Subcutaneous adipose tissue (tissue), 4 donors: ENCODE measurements around the gene UGT1A8. TPM values are rescaled to one million over a fixed set of nuclear protein-coding genes. Genes with fewer than 3 reads are reported as not detected.

Experiments used
- CTCF ChIP-seq: fragments of 450-650 bp; IDR thresholded peaks from one replicate; pipeline ENCODE4 v1.5.1; 2016; ENCODE audit warnings: low read depth, mild to moderate bottlenecking, control low read depth, antibody characterized with exemption, moderate library complexity
- total RNA-seq, 4 donors: library from RNA; depleted of rRNA; stranded (reverse); fragments of >200 nt; gene quantifications; one replicate each; pipeline ENCODE4 v1.1.0, GENCODE V29; 2016

The UGT1A8 gene
- total RNA-seq, 4 donors from 2014 or later = not detected

GRCh38 chr2:233813236-233814055, 196.0 kb downstream of the UGT1A8 start:
- no peak for TF ChIP-seq CTCF

GRCh38 chr2:233814056-233814835, 196.8 kb downstream of the UGT1A8 start:
- no peak for TF ChIP-seq CTCF

GRCh38 chr2:233815861-233816260, 198.4 kb downstream of the UGT1A8 start:
- no peak for TF ChIP-seq CTCF

- no peak for TF ChIP-seq CTCF
Observed at GRCh38 chr2:233816334-233816733, 198.9 kb downstream of the UGT1A8 start.

- no peak for TF ChIP-seq CTCF
Observed at GRCh38 chr2:233816771-233817170, 199.3 kb downstream of the UGT1A8 start.

GRCh38 chr2:233817361-233817911, 200.0 kb downstream of the UGT1A8 start:
- no peak for TF ChIP-seq CTCF
